WERI-Rb-1 (cell line): ENCODE data around the gene RPS27A.

Experiments used
- DNase-seq: peaks from one replicate; pipeline ENCODE4 v3.0.0-alpha.2; 2020
- H3K27ac ChIP-seq: fragments of 250-450 bp; sonication (Bioruptor Pico); 2 replicates; pipeline ENCODE4 v1.5.1; 2020; ENCODE audit warnings: mild to moderate bottlenecking, moderate library complexity
- H3K27me3 ChIP-seq: fragments of 250-450 bp; sonication (Bioruptor Pico); 2 replicates; pipeline ENCODE4 v1.5.1; 2021; ENCODE audit warnings: mild to moderate bottlenecking, low read depth, moderate library complexity; ENCODE audit not compliant: insufficient read depth, severe bottlenecking
- H3K36me3 ChIP-seq: fragments of 250-450 bp; sonication (Bioruptor Pico); 2 replicates; pipeline ENCODE4 v1.5.1; 2020; ENCODE audit warnings: mild to moderate bottlenecking, moderate library complexity
- H3K4me3 ChIP-seq: 2 replicates; pipeline ENCODE4 v1.5.1; 2011; ENCODE audit warnings: low read depth, mild to moderate bottlenecking, control low read depth, low read length
- H3K9me3 ChIP-seq: fragments of 250-450 bp; sonication (Bioruptor Pico); 2 replicates; pipeline ENCODE4 v1.5.1; 2021; ENCODE audit warnings: mild to moderate bottlenecking, moderate library complexity; ENCODE audit not compliant: severe bottlenecking
- CTCF ChIP-seq: IDR thresholded peaks from 2 replicates; pipeline ENCODE4 v1.5.1; 2011; ENCODE audit warnings: low read depth, mild to moderate bottlenecking, control low read depth, inconsistent platforms, low read length

The RPS27A gene

DNA sequence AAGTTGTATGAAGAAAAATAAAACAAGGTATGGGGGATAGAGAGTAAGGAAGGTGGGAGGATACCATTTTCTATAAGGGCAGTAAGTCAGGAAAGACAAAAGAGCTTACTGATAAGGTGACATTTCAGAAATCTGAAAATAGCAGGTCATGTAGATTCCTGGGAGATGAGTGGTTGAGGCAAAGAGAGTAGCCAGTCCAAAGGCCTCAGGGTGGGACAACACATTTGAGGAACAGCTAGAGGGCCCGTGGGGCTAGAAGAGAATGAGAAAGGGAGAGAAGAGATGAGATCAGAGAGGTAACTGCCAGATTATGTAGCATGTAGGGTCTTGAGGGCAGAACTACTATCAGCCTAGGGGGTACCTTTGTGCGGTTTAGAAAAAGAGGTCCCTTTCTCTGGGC is 3.3 kb upstream of the RPS27A start:
- Histone ChIP-seq H3K36me3 (peaks cover 23% of the 10 kb centered on the region), H3K27me3 (no peaks in the 10 kb centered on the region), H3K27ac (no peak overlapping the region), H3K9me3 (no peaks in the 10 kb centered on the region), H3K4me3 (no peak overlapping the region)
- no peak for DNase-seq
- TF ChIP-seq CTCF, result no peak

DNA sequence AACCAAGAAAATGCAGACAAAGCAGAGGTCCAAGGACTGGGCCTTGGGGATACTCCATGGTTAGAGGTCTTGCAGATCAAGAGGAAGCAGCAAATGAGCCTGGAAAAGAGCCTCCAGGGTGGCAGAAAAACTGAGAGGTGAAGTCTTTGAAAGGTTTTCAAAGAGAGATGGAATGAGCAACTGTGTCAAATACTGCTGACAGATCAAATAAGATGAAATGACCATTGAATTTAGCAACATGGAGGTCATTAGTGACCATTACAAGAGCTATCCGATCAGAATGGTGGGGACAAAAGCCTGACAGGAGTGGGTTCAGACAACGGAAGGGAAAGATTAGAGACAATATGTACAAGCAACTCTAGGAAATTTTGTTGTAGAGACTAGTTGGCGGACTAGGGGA is 1.9 kb upstream of the RPS27A start:
- peaks cover 34% of the 10 kb centered on the region for H3K36me3 ChIP-seq
- no peak overlapping the region for H3K4me3 ChIP-seq
- TF ChIP-seq CTCF, result no peak
- no peak overlapping the region for H3K27ac ChIP-seq
- no peak for DNase-seq
- no peaks in the 10 kb centered on the region for H3K27me3 ChIP-seq
- H3K9me3 ChIP-seq, result no peaks in the 10 kb centered on the region

- Histone ChIP-seq H3K4me3 (peak overlapping the region; percentile 82), H3K27ac (peak overlapping the region; percentile 99), H3K36me3 (peaks cover 43% of the 10 kb centered on the region), H3K27me3 (no peaks in the 10 kb centered on the region), H3K9me3 (no peaks in the 10 kb centered on the region)
- no peak for TF ChIP-seq CTCF
- DNase-seq, result no peak
These were observed 873 bp upstream of the RPS27A start for GRCh38 chr2:55231546-55232083.

DNA sequence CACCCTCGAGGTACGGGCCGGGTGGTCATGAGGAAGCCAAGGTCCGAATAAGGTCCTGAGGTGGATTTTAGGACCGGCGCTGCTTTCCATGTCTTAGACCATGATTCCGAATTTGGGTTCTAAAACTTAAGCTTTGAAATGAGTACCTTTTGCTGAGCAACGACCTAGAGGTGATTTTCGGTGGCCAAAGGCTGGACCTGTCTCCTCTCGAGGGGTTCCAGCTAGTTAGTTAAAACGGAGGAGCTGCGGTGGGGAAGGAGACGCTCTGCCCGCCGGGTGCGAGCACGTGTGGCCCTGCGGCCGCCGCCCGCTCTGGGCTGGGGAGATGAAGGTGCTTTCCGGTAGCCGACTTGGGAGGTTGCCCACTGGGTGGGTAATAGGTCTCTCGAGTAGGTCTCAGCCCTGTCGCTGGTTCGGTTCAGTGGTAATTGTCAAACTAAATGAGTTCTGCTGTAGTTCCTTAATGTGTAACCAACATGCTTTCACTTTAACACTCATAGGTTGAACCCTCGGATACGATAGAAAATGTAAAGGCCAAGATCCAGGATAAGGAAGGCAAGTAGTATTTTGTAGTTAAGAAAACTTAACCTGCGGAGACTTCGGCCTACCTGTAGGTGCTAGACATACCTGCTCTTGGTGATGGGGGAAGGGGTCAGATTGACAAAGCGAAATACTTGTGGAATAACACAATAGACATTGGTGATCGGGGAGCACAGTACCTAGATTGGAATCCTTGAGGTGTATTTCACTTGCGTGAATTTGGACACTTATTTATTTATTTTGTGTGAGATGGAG is 572 bp downstream of the RPS27A start:
- H3K4me3 ChIP-seq, result peak overlapping the region; percentile 82
- H3K27ac ChIP-seq, result peak overlapping the region; percentile 99
- H3K9me3 ChIP-seq, result no peaks in the 10 kb centered on the region
- DNase-seq, result peak; percentile 23
- H3K27me3 ChIP-seq, result no peaks in the 10 kb centered on the region
- no peak for TF ChIP-seq CTCF
- H3K36me3 ChIP-seq, result peaks cover 53% of the 10 kb centered on the region

GRCh38 chr2:55233658-55233940 is 1.1 kb downstream of the RPS27A start:
- Histone ChIP-seq H3K36me3 (peaks cover 53% of the 10 kb centered on the region), H3K9me3 (no peaks in the 10 kb centered on the region), H3K27me3 (no peaks in the 10 kb centered on the region), H3K27ac (no peak overlapping the region), H3K4me3 (peak overlapping the region; percentile 82)
- no peak for DNase-seq
- no peak for TF ChIP-seq CTCF
